NCI-H510A (cell line): Measurements from ENCODE around the gene DDX46.
"Not testable (repeated sequence)": the region's sequence is repeated elsewhere in the genome, so short reads cannot be mapped to it uniquely, and the experiment has no call there.

Experiments used
- DNase-seq: peaks from one replicate; lab custom pipeline; 2025; lab: John Stamatoyannopoulos, UW

Gene DDX46, protein sequence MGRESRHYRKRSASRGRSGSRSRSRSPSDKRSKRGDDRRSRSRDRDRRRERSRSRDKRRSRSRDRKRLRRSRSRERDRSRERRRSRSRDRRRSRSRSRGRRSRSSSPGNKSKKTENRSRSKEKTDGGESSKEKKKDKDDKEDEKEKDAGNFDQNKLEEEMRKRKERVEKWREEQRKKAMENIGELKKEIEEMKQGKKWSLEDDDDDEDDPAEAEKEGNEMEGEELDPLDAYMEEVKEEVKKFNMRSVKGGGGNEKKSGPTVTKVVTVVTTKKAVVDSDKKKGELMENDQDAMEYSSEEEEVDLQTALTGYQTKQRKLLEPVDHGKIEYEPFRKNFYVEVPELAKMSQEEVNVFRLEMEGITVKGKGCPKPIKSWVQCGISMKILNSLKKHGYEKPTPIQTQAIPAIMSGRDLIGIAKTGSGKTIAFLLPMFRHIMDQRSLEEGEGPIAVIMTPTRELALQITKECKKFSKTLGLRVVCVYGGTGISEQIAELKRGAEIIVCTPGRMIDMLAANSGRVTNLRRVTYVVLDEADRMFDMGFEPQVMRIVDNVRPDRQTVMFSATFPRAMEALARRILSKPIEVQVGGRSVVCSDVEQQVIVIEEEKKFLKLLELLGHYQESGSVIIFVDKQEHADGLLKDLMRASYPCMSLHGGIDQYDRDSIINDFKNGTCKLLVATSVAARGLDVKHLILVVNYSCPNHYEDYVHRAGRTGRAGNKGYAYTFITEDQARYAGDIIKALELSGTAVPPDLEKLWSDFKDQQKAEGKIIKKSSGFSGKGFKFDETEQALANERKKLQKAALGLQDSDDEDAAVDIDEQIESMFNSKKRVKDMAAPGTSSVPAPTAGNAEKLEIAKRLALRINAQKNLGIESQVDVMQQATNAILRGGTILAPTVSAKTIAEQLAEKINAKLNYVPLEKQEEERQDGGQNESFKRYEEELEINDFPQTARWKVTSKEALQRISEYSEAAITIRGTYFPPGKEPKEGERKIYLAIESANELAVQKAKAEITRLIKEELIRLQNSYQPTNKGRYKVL

DNA sequence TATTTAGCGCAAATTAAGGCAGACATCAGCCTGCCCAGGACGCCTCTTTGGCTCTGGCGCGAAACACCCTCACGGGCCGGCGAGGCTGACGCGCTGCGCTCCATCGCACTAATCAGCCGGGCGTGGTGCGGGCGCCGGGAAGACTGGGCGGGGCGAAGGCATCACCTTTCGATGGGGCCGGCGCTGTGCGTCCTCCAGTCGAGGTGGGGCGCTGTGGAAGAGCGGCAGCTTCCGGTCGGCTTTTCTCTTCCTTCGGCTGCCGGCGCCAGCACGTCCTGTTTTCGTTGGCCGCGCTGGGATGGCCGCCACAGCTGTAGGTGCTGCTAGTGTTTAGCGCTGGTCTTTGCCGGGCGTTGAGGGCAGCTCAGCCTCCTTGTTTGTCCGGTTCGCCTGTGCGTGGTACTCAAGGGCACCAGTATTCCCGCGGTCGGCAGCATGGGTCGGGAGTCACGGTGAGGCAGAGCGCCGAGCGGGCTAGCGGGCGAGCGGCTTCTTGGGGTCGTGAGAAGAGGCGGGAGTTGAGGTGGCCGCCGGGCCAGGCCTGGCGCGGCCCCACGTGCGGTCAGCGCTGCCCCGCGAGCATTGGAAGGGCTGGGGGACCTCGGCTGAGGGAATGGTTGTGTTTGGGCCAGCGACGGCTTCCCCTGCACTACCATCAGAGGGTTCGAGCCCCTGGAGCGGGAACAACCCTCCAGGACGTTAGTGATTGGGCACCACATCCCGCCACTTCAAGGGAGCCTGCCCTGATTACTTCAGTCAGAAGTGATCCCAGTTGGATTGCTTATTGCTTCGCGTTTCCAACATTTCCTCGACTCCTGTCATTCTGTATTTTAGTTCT, at the start of gene DDX46:
Gene DDX46 (plus strand): TSS at position 276 of the 838 bp plus-strand sequence. CDS start 160 bp downstream, at position 436.
- peak; percentile 87 for DNase-seq

- DNase-seq: no peak
These were observed 44.5 kb upstream of the DDX46 start for GRCh38 chr5:134714120-134714519.

GRCh38 chr5:134714541-134714940, 44.0 kb upstream of the DDX46 start:
- no peak for DNase-seq

GRCh38 chr5:134715466-134715865, 43.1 kb upstream of the DDX46 start:
- not testable (repeated sequence) for DNase-seq

GRCh38 chr5:134724872-134725271, 33.7 kb upstream of the DDX46 start:
- no peak for DNase-seq

DNA sequence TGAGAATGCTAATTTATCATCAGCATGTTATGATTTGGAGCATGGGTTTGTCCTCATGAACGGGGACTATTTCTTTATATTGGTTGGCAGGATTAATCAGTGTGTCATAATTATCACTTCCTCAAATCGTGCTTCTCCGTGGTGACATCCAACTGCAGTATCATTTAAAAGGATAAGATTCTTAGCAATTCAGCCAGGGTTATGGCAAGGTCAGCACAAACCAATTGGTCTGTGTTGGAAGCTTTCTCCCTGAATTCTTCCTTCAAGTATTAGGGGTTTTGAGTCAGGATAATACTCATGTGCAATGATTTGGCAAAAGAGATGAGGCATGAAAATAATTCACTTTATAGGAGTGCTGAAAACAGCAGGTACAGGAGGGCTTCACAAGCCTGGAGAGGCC, 25.8 kb upstream of the DDX46 start:
- DNase-seq: no peak

DNA sequence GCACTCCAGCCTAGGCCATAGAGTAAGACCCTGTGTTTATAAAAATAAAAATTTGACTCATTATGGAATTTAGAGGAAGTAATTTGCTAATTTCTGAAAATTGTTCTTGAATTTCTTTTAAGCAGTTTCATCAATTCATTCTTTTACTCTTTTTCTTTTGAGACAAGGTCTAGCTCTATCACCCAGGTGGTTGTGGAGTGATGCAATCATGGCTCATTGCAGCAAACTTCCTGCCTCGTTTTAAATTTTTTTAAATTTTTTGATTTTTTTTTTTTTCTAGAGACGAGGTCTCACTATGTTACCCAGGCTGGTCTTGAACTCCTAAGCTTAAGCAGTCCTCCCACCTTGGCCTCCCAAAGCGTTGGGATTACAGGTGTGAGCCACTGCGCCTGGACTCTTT, 23.3 kb upstream of the DDX46 start:
- no peak for DNase-seq

- DNase-seq: no peak
These were observed 22.3 kb upstream of the DDX46 start for GRCh38 chr5:134736173-134736812.

GRCh38 chr5:134738133-134738962, 20.2 kb upstream of the DDX46 start, which contains the start of gene CAMLG:
Gene CAMLG (plus strand): TSS chr5:134738548. CDS start chr5:134738621, 73 bp downstream.
- peak; percentile 84 for DNase-seq

DNA sequence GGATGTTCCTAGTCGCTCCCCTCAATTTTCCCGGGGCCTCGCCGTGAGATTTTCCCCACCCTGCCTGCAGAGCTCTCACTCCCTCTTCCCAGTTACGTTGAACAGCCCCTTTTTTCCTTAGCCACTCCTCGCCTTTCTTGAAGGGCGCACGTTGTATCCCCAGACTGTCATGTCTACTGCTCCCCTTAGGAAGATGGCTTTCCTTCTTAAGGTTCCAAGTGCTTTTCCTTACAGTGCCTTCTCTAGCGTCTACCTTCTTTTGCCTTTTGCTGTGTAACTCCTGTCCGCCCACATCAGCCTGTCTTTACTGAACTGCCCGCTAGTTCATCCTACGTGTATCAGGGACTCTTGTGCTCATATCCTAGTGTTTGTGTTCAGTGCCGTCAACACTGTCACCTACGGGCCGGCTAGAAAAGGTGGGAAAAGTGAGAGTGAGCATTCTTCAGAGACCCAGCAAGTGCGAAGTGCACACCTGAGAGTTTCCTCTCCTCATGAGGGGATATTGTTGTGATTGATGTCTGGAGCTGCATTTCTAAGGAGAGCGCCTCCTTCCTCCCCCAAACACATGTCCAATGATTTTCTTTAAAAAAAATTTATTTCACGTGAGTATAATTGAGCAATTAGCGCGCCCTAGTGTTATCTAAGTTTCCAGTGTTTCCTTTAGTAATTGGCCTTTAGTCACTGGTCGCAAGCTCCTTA, 19.5 kb upstream of the DDX46 start:
- peak; percentile 13 for DNase-seq

- DNase-seq: no peak
These were observed 17.5 kb upstream of the DDX46 start for GRCh38 chr5:134741052-134741451.

GRCh38 chr5:134742134-134742533, 16.4 kb upstream of the DDX46 start:
- no peak for DNase-seq

GRCh38 chr5:134749415-134749814, 9.2 kb upstream of the DDX46 start:
- no peak for DNase-seq

- DNase-seq: no peak
These were observed 439 bp upstream of the DDX46 start for GRCh38 chr5:134758176-134758503.

DNA sequence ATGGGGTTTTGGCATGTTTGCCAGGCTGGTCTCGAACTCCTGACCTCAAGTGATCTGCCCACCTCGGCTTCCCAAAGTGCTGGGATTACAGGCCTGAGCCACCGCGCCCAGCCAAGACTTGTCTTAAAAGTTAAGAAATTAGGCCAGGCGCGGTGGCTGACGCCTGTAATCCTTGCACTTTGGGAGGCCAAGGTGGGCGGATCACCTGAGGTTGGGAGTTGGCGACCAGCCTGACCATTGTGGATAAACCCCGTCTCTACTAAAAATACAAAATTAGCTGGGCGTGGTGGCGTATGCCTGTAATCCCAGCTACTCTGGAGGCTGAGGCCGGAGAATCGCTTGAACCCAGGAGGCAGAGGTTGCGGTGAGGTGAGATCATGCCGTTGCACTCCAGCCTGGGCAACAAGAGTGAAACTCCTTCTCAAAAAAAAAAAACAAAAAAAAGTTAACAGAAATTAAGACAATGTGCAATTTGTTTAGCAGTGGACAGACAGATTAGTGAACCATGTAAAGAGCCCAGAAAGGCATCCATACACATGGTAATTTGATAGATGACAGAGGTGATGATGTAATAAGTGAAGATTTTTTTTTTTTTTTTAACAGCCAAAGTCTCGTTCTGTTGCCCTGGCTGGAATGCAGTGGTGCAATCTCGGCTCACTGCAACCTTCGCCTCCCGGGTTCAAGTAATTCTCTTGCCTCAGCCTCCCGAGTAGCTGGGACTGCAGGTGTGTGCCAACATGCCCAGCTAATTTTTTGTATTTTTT, 9.1 kb downstream of the DDX46 start:
- DNase-seq: not testable (repeated sequence)

DNA sequence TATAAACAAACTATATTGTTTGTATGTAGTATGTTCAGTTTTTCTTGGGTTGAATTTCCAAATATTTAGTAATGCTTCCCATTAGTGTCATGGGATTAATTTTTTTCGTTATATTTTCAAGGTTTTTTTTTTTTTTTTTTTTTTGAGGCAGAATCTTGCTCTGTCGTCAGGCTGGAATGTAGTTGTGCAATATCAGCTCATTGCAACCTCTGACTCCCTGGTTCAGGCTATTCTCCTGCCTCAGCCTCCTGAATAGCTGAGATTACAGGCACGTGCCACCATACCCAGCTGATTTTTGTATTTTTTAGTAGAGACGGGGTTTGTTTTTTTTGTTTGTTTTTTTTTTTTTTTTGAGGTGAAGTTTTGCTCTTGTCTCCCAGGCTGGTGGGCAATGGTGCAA, 10.6 kb downstream of the DDX46 start:
- no peak for DNase-seq

- DNase-seq: no peak
These were observed 14.0 kb downstream of the DDX46 start for GRCh38 chr5:134772461-134773125.

DNA sequence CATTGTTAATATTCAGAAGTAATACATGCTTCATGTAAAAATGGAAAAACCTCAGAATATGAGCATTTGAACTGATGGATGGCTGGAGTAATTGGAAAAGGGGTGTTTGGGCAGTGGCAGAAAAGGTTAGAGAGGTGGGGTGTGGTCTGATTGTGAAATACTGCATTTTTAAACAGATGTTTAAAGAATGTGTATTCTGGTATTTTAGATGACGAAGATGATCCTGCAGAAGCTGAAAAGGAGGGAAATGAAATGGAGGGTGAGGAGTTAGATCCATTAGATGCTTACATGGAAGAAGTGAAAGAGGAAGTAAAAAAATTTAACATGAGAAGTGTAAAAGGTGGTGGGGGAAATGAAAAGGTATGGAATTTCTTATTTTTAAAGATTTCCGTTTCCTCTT, 18.8 kb downstream of the DDX46 start:
- DNase-seq: no peak
